ENCODE data around the gene HHEX. TPM values are rescaled to one million over a fixed set of nuclear protein-coding genes. Genes with fewer than 3 reads are reported as not detected.
A peak's percentile ranks its signal among the peaks of the same experiment; 100 is the strongest.

HHEX gene
- total RNA-seq, 4 donors from 2014 or later = 2.8 to 10.6 (median 5.9) TPM

DNA sequence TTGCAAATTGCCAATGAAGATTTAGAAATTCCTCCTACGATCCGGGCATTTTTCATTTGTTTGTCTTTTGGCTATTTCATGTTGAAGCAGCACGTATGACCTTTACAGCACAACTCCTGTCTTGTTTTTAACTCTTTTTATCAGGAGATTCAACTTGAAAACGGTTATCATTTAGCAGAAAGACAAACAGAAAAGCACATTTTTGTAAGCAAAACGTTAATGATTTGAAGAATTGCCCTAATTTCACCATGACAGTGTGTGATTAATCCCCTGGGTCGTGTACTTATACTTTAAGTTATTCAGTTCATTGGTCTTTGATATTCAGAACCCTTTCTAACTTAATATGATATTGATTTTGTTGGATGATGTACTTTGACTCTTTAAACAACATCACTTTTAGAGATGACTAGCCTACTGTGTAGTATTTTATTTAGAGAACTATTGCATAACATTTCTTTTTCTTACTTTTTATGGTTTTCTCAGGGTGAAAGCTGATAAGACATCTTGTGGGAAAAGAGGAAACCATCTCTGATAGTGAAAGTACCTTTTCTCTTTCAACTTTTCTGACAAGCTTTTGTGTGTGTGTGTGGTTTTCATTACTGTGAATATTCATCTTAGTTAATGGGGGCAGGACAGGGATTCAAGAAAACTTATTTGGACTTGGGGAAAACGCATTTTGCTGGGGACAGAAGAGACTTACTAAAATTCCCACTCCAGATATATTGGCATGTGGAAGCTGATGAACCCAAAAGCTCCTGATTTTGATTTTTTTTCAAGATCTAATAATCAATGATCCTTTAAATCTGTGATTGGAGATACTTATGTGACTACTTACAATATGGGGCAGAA, 8.1 kb downstream of the HHEX start:
- 56 to 75% methylated on average over 7 of the region's 7 CpGs for WGBS, 2 donors (ENCODE audit: low coverage in 1 of 2)
- Histone ChIP-seq H3K27ac (peak overlapping the region in 1 of 4 donors; percentile 12), H3K4me3 (no peak overlapping the region), H3K4me1 (peaks cover 0 to 30% (median 3%) of the 10 kb centered on the region in 3 donors), H3K27me3 (peaks cover 16% of the 10 kb centered on the region), H3K36me3 (peaks cover 0 to 5% of the 10 kb centered on the region in 2 donors), H3K9me3 (no peaks in the 10 kb centered on the region)
- no peak for TF ChIP-seq POLR2AphosphoS5 (IDR thresholded peaks at IDR 0.05)
- TF ChIP-seq POLR2A (IDR thresholded peaks at IDR 0.05) = no peak
- TF ChIP-seq, protein P1, sequence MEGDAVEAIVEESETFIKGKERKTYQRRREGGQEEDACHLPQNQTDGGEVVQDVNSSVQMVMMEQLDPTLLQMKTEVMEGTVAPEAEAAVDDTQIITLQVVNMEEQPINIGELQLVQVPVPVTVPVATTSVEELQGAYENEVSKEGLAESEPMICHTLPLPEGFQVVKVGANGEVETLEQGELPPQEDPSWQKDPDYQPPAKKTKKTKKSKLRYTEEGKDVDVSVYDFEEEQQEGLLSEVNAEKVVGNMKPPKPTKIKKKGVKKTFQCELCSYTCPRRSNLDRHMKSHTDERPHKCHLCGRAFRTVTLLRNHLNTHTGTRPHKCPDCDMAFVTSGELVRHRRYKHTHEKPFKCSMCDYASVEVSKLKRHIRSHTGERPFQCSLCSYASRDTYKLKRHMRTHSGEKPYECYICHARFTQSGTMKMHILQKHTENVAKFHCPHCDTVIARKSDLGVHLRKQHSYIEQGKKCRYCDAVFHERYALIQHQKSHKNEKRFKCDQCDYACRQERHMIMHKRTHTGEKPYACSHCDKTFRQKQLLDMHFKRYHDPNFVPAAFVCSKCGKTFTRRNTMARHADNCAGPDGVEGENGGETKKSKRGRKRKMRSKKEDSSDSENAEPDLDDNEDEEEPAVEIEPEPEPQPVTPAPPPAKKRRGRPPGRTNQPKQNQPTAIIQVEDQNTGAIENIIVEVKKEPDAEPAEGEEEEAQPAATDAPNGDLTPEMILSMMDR (IDR thresholded peaks at IDR 0.05) = no peak
- no peak for TF ChIP-seq EP300 (IDR thresholded peaks at IDR 0.05)
- no peak for ATAC-seq

GRCh38 chr10:92699193-92699517, 9.4 kb downstream of the HHEX start:
- no peak for ATAC-seq
- Histone ChIP-seq H3K36me3 (peaks cover 0 to 5% of the 10 kb centered on the region in 2 donors), H3K9me3 (no peaks in the 10 kb centered on the region), H3K4me3 (peak overlapping the region; percentile 46 to 52), H3K4me1 (peaks cover 0 to 30% (median 3%) of the 10 kb centered on the region in 3 donors), H3K27me3 (peaks cover 16% of the 10 kb centered on the region), H3K27ac (peak overlapping the region; percentile 15 to 81 (median 66))
- 7% methylated on average over 3 of the region's 3 CpGs; no CpG with 5 or more reads in 1 of the 2 donors for WGBS, 2 donors (ENCODE audit: low coverage in 1 of 2)
- TF ChIP-seq, protein P1 (IDR thresholded peaks at IDR 0.05) = no peak
- TF ChIP-seq EP300 (IDR thresholded peaks at IDR 0.05) = no peak
- TF ChIP-seq POLR2A (IDR thresholded peaks at IDR 0.05) = no peak
- no peak for TF ChIP-seq POLR2AphosphoS5 (IDR thresholded peaks at IDR 0.05)

DNA sequence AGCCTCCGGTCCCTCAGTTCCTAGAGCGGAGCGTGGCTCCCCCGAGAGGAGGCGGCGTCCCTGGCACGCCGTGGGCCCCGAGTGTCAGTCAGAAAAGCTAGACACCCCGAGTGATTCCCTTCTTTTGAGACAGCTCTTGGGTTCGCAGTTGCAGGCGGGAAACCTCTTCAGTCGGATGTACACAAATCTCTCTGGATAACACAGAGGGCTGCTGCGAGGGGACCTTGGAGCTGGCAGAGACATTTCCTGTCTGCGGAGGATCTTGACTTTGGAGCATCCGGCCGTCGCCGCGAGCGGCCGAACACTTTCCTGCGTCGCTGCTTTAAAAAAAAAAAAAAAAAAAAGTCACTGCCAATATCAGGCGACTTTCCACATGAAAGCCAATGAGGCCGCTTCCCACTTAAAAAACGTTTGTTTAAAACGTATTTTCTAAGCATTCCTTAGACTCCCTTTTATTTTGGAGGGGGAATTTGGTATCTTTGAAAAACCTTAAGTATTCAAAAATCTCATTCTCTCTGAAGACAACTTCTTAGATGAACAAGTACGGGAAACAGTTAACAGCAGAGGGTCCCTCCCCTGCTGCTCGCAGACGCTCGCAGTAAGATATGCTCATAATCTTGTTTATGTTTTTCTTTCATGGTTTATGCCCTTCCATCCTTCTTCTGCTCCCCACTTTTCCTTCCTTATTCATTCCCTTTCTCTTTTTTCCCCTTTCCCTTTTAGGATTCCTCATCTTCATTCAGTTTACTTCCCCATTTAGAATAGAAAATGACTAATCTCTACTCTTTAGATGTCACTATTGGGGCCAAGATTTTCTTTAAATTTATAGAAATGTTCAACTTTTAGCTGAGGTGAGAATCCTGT, 10.0 kb downstream of the HHEX start:
- TF ChIP-seq EP300 (IDR thresholded peaks at IDR 0.05) = no peak
- TF ChIP-seq, protein P1 (IDR thresholded peaks at IDR 0.05) = peak in 1 of 4 experiments; percentile 35
- H3K9me3 ChIP-seq = no peaks in the 10 kb centered on the region
- peak overlapping the region; percentile 46 to 52 for H3K4me3 ChIP-seq
- peak; percentile 26 for ATAC-seq
- H3K27ac ChIP-seq = peak overlapping the region; percentile 15 to 81 (median 66)
- H3K36me3 ChIP-seq = peaks cover 0 to 5% of the 10 kb centered on the region in 2 donors
- H3K4me1 ChIP-seq = peaks cover 0 to 30% (median 3%) of the 10 kb centered on the region in 3 donors
- H3K27me3 ChIP-seq = peaks cover 16% of the 10 kb centered on the region
- 0 to 3% methylated on average over 8 to 18 of the region's 32 CpGs for WGBS, 2 donors (ENCODE audit: low coverage in 1 of 2)

GRCh38 chr10:92702301-92702916, 12.7 kb downstream of the HHEX start:
- peaks cover 0 to 17% (median 3%) of the 10 kb centered on the region in 3 donors for H3K4me1 ChIP-seq
- ATAC-seq = no peak
- TF ChIP-seq, protein P1 (IDR thresholded peaks at IDR 0.05) = no peak
- TF ChIP-seq POLR2AphosphoS5 (IDR thresholded peaks at IDR 0.05) (no peak), EP300 (IDR thresholded peaks at IDR 0.05) (no peak), POLR2A (IDR thresholded peaks at IDR 0.05) (no peak)
- no peak overlapping the region for H3K27ac ChIP-seq
- H3K4me3 ChIP-seq = no peak overlapping the region
- WGBS, 2 donors (ENCODE audit: low coverage in 1 of 2) = 59 to 70% methylated on average over 2 to 4 of the region's 4 CpGs
- H3K9me3 ChIP-seq = no peaks in the 10 kb centered on the region
- peaks cover 4% of the 10 kb centered on the region for H3K27me3 ChIP-seq
- no peaks in the 10 kb centered on the region for H3K36me3 ChIP-seq
